Gastroesophageal sphincter (tissue), 4 donors: Measurements from ENCODE around the gene CFAP46. TPM values are rescaled to one million over a fixed set of nuclear protein-coding genes. Genes with fewer than 3 reads are reported as not detected.

Source experiments
- ATAC-seq: fragments of 150-250 bp; one replicate; pipeline ENCODE4 v1.9.1; 2016; ENCODE audit warnings: mild to moderate bottlenecking, moderate library complexity
- H3K27ac ChIP-seq, 4 donors: fragments of 200-600 bp; sonication (generic) in 3 of 4; 1 replicate in 3 of 4; 2 replicates in 1 of 4; pipeline ENCODE4 v1.5.1; 2016 to 2019
- H3K27me3 ChIP-seq: fragments of 200-600 bp; sonication (generic); one replicate; pipeline ENCODE4 v1.5.1; 2019
- H3K36me3 ChIP-seq, 2 donors: fragments of 200-600 bp; sonication (generic); one replicate each; pipeline ENCODE4 v1.5.1; 2019; ENCODE audit warnings: control low read depth in 1 of 2
- H3K4me1 ChIP-seq, 3 donors: fragments of 200-600 bp; sonication (generic); 1 replicate in 2 of 3; 2 replicates in 1 of 3; pipeline ENCODE4 v1.5.1; 2016 to 2019; ENCODE audit warnings: control low read depth in 2 of 3
- H3K4me3 ChIP-seq, 2 donors: fragments of 200-600 bp; sonication (generic); one replicate each; pipeline ENCODE4 v1.5.1; 2019; ENCODE audit warnings: mild to moderate bottlenecking in 1 of 2, moderate library complexity in 1 of 2
- H3K9me3 ChIP-seq, 3 donors: fragments of 200-600 bp; sonication (generic); one replicate each; pipeline ENCODE4 v1.5.1; 2017 to 2019; ENCODE audit warnings: control low read depth in 2 of 3
- EP300 ChIP-seq: sonication (generic); formaldehyde crosslinking; IDR thresholded peaks from one replicate; pipeline ENCODE4 v1.6.1; 2017; ENCODE audit warnings: antibody characterized with exemption, mild to moderate bottlenecking
- POLR2A ChIP-seq, 2 donors: fragments of 450-650 bp; IDR thresholded peaks; one replicate each; pipeline ENCODE4 v1.6.1; 2017; ENCODE audit warnings: antibody characterized with exemption in 2 of 2, mild to moderate bottlenecking in 2 of 2, moderate library complexity in 1 of 2
- POLR2AphosphoS5 ChIP-seq: sonication (generic); formaldehyde crosslinking; IDR thresholded peaks from one replicate; pipeline ENCODE4 v1.6.1; 2017; ENCODE audit warnings: antibody characterized with exemption
- WGBS, 2 donors: methylation state at CpG; one replicate each; pipeline ENCODE4 v1.1.5; 2018; ENCODE audit warnings: low coverage in 1 of 2; 5-methylcytosine and 5-hydroxymethylcytosine counted together
- total RNA-seq, 4 donors: library from RNA; depleted of rRNA; stranded (reverse); fragments of >200 nt; gene quantifications; one replicate each; pipeline ENCODE4 v1.1.0, GENCODE V29; 2016
- TF ChIP-seq, protein P1 (sequence below), 4 experiments: fragments of 200-600 bp in 2 of 4; fragments of 450-650 bp in 2 of 4; sonication (generic) in 1 of 4; IDR thresholded peaks; one replicate each; pipeline ENCODE4 v1.5.1; 2017 to 2019; ENCODE audit warnings: antibody characterized with exemption in 4 of 4, mild to moderate bottlenecking in 2 of 4, moderate library complexity in 2 of 4

CFAP46 gene
- total RNA-seq, 4 donors from 2014 or later: 0.27 to 2.2 (median 0.30) TPM; not detected in 1

DNA sequence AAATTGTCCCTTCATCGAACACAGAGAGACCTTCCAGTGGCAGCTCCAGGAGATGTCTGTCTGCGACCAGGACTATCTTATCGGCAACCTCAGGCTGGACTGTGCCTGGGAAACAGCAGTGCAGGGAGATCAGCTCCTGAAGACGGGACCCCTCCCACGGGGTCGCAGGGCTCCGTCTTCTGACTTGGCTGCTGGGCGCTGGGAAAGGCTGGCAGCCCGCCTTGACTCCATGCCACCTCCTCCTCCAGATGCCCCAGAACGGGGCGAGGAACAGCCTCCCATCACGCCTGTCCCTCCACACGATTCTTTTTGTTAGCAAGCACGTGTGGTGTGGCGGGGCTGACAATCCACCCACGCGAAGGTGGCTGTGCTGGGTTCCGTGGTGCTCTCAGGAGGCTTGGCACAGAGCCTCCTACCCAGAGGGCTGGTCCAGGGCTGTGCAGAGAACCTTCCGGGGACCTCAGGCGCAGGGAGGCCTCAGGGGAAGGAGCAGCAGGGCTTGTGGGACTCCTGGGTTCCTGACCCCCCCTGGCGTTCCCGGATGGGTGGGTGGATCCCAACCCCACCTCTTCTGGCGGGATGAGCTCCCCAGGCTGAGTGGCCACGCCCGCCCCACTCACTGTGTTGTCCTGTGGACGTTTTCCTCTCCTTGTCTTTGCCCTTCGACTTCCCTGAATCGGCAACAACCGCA is 108.8 kb downstream of the CFAP46 start:
- no peaks in the 10 kb centered on the region for H3K36me3 ChIP-seq
- H3K9me3 ChIP-seq: no peaks in the 10 kb centered on the region
- TF ChIP-seq, protein P1, sequence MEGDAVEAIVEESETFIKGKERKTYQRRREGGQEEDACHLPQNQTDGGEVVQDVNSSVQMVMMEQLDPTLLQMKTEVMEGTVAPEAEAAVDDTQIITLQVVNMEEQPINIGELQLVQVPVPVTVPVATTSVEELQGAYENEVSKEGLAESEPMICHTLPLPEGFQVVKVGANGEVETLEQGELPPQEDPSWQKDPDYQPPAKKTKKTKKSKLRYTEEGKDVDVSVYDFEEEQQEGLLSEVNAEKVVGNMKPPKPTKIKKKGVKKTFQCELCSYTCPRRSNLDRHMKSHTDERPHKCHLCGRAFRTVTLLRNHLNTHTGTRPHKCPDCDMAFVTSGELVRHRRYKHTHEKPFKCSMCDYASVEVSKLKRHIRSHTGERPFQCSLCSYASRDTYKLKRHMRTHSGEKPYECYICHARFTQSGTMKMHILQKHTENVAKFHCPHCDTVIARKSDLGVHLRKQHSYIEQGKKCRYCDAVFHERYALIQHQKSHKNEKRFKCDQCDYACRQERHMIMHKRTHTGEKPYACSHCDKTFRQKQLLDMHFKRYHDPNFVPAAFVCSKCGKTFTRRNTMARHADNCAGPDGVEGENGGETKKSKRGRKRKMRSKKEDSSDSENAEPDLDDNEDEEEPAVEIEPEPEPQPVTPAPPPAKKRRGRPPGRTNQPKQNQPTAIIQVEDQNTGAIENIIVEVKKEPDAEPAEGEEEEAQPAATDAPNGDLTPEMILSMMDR (IDR thresholded peaks at IDR 0.05): no peak
- TF ChIP-seq POLR2AphosphoS5 (no peak), POLR2A (IDR thresholded peaks at IDR 0.05) (no peak), EP300 (no peak)
- H3K4me1 ChIP-seq: peaks cover 0 to 10% (median 0%) of the 10 kb centered on the region in 3 donors
- H3K27ac ChIP-seq: no peak overlapping the region
- WGBS, 2 donors: 68 to 71% methylated on average over 7 to 11 of the region's 29 CpGs
- no peak for ATAC-seq
- H3K4me3 ChIP-seq: no peak overlapping the region
- H3K27me3 ChIP-seq: peaks cover 76% of the 10 kb centered on the region

DNA sequence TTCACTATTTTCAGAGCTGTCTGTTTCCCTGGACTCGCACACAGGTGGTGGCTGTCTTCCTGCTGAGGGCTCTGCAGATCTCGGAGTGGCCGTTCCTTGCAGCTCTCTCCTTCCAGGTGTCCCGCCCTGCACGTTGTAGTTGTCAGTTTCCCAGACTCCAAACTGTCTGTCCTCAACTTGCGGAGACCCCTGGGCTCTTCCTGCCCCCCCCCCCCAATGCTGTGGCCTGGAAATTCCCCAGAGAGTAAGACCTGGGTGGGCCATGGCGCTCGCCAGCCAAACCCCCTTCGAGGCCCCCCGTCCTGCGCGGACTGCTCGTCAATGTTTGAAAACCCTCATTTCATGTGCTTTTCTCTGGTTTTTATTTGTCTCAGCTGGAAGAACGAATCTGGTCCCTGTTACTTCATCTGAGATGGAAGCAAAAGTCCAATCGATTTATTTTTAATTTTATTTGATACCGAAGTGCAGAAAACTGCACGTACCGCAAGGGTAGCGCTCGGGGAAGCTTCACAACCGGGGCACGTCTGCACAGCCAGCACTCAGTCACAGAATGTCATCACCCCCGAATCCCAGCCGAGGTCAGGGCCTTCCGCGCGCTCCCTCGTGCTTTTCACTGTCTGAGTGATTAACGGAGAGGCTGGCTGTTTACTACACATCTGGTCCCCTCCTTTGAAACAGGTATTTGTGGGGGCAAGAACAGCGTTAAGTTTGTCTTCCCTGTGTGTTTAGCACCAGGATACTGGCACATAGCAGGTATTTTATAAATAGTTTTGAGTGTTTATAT is 110.0 kb downstream of the CFAP46 start:
- Histone ChIP-seq H3K36me3 (no peaks in the 10 kb centered on the region), H3K4me3 (no peak overlapping the region), H3K9me3 (no peaks in the 10 kb centered on the region), H3K4me1 (peaks cover 0 to 10% (median 0%) of the 10 kb centered on the region in 3 donors), H3K27ac (no peak overlapping the region), H3K27me3 (peaks cover 67% of the 10 kb centered on the region)
- no peak for ATAC-seq
- TF ChIP-seq POLR2AphosphoS5 (no peak), POLR2A (IDR thresholded peaks at IDR 0.05) (no peak), EP300 (no peak)
- TF ChIP-seq, protein P1 (IDR thresholded peaks at IDR 0.05): no peak
- WGBS, 2 donors: 14 to 22% methylated on average over 11 to 24 of the region's 30 CpGs

DNA sequence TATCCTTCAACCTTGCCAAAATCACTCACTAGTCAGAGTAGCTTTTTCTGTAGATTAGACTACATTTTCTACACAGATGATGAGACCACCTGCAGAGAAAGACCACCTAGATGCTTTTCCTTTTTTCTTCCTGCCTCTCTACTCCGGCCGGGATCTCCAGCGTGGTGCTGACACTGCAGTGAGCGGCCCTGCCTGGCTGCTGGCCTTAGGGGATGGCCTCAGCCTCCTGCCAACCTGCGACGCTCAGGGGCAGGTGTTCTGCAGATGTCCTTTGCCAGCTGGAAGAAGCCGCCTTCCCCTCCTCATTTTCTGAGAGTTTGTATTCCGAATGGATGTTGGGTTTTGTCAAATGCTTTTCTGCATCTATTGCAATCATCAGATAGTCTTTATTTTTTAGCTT is 113.0 kb downstream of the CFAP46 start:
- TF ChIP-seq EP300 (no peak), POLR2A (IDR thresholded peaks at IDR 0.05) (no peak), POLR2AphosphoS5 (no peak)
- Histone ChIP-seq H3K4me1 (no peaks in the 10 kb centered on the region), H3K27ac (no peak overlapping the region), H3K27me3 (peaks cover 38% of the 10 kb centered on the region), H3K4me3 (no peak overlapping the region), H3K36me3 (no peaks in the 10 kb centered on the region), H3K9me3 (no peaks in the 10 kb centered on the region)
- no peak for ATAC-seq
- 47 to 52% methylated on average over 4 to 8 of the region's 8 CpGs for WGBS, 2 donors

DNA sequence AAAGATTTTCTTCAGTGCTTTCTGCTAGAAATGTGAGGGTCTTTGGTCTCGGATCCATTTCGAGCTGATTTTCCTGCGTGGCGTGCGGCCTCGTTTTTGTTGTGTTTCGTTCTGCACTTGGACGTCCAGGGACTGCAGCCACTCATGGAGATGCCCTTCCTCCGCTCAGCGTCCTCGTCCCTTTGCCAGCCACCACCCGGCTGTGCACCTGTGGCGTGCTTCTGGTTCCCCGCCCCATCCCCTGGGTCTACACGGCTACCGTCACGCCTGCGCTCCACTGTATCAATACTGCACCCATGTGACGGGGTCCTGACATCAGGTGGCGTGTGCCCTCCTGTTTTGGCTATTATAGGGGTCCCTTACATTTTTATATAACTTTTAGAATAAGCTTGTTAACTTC is 113.7 kb downstream of the CFAP46 start:
- no peak overlapping the region for H3K27ac ChIP-seq
- peaks cover 30% of the 10 kb centered on the region for H3K27me3 ChIP-seq
- TF ChIP-seq, protein P1 (IDR thresholded peaks at IDR 0.05): no peak
- no peak for TF ChIP-seq POLR2AphosphoS5
- TF ChIP-seq EP300: no peak
- TF ChIP-seq POLR2A (IDR thresholded peaks at IDR 0.05): no peak
- WGBS, 2 donors: 91 to 93% methylated on average over 9 to 13 of the region's 20 CpGs
- ATAC-seq: no peak
- no peaks in the 10 kb centered on the region for H3K4me1 ChIP-seq
- no peaks in the 10 kb centered on the region for H3K36me3 ChIP-seq
- no peak overlapping the region for H3K4me3 ChIP-seq
- no peaks in the 10 kb centered on the region for H3K9me3 ChIP-seq

DNA sequence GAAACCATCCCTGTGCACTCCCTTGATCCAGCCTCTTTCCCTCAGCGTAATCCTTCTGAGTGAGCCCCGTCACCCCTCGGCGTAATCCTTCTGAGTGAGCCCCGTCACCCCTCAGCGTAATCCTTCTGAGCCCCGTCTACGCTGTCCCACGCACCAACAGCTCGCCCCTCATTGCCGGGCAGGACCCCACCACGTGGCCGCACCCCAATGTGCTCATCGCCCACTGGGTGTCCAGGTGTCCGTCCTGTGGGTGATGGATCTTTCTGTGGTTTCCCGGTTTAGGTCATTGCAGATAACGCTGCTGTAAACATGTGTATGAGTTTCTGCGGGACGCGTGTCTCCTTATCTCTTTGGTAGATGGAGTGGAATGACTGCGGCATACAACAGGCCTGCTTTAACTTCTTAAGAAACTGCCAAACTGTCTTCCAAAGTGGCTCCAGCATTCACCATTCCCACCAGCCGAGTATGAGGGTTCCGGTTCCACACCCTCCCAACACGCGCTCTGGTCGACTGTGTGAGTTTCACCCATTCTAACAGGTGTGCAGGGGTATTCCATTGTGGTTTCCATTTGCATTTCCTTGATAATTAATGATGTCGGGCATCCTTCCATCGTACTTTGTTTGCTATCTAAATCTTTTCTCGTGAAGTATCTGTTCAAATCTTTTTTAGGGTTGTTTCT is 114.4 kb downstream of the CFAP46 start:
- WGBS, 2 donors: 70 to 90% methylated on average over 10 to 25 of the region's 29 CpGs
- no peak for ATAC-seq
- Histone ChIP-seq H3K4me1 (no peaks in the 10 kb centered on the region), H3K4me3 (no peak overlapping the region), H3K27ac (no peak overlapping the region), H3K27me3 (peaks cover 24% of the 10 kb centered on the region), H3K36me3 (no peaks in the 10 kb centered on the region), H3K9me3 (no peaks in the 10 kb centered on the region)
- TF ChIP-seq, protein P1 (IDR thresholded peaks at IDR 0.05): no peak
- no peak for TF ChIP-seq POLR2AphosphoS5
